Fibroblast of villous mesenchyme (primary cell): ENCODE results near the gene ERVV-1. TPM values are rescaled to one million over a fixed set of nuclear protein-coding genes. Genes with fewer than 3 reads are reported as not detected.
A peak's percentile ranks its signal among the peaks of the same experiment; 100 is the strongest.
"Not testable (repeated sequence)": the region's sequence is repeated elsewhere in the genome, so short reads cannot be mapped to it uniquely, and the experiment has no call there.

Experiments
- DNase-seq: peaks from one replicate; pipeline ENCODE4 v3.0.0-alpha.2; 2010; ENCODE audit warnings: low read depth
- H3K4me3 ChIP-seq: 2 replicates; pipeline ENCODE4 v1.5.1; 2011; ENCODE audit warnings: low read depth, mild to moderate bottlenecking, low read length
- total RNA-seq: library from RNA; depleted of rRNA; stranded (reverse); fragments of >200 nt; gene quantifications from 2 replicates; pipeline ENCODE4 v1.2.3, GENCODE V29; 2012
- TF ChIP-seq, protein P1 (sequence below): IDR thresholded peaks from 2 replicates; pipeline ENCODE4 v1.5.1; 2012; ENCODE audit warnings: low read depth, mild to moderate bottlenecking, low read length; ENCODE audit not compliant: insufficient read depth

Gene ERVV-1
- total RNA-seq, 1 donor = not detected

DNA sequence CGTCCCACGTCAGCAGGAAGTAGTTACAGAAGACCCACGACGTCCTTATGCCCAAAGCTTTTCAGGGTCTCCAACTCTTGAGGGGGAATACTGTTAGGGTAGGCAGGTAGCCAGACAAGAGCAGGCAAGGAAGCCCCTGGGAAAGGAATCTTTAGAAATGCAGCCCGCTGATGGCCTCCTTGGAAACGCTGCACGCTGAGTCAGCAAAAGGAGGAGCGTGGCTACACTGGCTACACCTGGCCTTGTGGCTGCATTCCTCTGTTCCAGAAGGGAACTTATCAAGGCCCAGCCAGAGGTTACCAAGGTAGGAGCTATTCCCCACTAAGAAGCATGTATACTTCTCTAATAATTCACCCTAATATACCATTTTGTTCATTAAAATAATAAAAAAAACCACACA is 2.0 kb downstream of the ERVV-1 start:
- TF ChIP-seq, protein P1, sequence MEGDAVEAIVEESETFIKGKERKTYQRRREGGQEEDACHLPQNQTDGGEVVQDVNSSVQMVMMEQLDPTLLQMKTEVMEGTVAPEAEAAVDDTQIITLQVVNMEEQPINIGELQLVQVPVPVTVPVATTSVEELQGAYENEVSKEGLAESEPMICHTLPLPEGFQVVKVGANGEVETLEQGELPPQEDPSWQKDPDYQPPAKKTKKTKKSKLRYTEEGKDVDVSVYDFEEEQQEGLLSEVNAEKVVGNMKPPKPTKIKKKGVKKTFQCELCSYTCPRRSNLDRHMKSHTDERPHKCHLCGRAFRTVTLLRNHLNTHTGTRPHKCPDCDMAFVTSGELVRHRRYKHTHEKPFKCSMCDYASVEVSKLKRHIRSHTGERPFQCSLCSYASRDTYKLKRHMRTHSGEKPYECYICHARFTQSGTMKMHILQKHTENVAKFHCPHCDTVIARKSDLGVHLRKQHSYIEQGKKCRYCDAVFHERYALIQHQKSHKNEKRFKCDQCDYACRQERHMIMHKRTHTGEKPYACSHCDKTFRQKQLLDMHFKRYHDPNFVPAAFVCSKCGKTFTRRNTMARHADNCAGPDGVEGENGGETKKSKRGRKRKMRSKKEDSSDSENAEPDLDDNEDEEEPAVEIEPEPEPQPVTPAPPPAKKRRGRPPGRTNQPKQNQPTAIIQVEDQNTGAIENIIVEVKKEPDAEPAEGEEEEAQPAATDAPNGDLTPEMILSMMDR = no peak
- no peak for DNase-seq
- H3K4me3 ChIP-seq = no peak overlapping the region

- peak; percentile 33 for DNase-seq
- TF ChIP-seq, protein P1 = peak; percentile 27
- H3K4me3 ChIP-seq = no peak overlapping the region
These were observed 6.0 kb downstream of the ERVV-1 start for GRCh38 chr19:53019684-53020083.

GRCh38 chr19:53028306-53028705 is 14.6 kb downstream of the ERVV-1 start:
- not testable (repeated sequence) for H3K4me3 ChIP-seq, DNase-seq

GRCh38 chr19:53034054-53034453 is 20.3 kb downstream of the ERVV-1 start:
- H3K4me3 ChIP-seq = no peak overlapping the region
- TF ChIP-seq, protein P1 = no peak
- DNase-seq = no peak

DNA sequence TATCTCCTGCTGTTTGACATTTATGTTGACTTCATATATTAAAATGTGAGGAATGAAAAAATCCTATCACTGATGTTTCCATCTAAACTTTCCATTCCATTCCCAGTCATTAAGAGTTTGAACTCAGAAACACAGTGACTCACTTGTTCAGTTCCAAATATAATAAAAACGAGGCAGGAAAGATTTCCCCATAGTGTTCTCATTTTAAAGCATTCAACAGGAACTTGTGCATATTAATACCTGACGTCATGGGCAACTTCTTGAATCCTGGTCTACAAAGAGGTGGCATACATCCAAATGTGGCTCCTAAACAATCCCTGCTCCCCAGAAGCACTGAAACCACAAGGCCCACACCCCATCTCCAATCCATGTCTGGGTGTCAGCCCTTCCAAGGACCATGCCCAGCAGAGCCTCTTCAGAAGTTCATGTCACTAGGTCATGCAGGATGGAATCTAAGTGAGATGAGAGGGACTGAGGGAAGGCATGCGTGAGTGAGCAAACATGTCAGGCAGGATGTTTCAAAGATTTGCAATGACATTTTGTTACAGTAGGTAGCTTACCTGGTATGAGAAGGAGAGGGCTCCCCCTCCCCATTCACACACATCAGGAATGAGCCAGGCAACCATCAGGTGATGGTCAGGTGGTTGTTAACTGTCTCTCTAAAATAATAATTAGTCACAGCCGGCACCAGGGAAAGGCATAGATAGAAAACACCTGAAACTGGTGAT is 21.4 kb downstream of the ERVV-1 start:
- TF ChIP-seq, protein P1 = no peak
- DNase-seq = no peak
- no peak overlapping the region for H3K4me3 ChIP-seq

DNA sequence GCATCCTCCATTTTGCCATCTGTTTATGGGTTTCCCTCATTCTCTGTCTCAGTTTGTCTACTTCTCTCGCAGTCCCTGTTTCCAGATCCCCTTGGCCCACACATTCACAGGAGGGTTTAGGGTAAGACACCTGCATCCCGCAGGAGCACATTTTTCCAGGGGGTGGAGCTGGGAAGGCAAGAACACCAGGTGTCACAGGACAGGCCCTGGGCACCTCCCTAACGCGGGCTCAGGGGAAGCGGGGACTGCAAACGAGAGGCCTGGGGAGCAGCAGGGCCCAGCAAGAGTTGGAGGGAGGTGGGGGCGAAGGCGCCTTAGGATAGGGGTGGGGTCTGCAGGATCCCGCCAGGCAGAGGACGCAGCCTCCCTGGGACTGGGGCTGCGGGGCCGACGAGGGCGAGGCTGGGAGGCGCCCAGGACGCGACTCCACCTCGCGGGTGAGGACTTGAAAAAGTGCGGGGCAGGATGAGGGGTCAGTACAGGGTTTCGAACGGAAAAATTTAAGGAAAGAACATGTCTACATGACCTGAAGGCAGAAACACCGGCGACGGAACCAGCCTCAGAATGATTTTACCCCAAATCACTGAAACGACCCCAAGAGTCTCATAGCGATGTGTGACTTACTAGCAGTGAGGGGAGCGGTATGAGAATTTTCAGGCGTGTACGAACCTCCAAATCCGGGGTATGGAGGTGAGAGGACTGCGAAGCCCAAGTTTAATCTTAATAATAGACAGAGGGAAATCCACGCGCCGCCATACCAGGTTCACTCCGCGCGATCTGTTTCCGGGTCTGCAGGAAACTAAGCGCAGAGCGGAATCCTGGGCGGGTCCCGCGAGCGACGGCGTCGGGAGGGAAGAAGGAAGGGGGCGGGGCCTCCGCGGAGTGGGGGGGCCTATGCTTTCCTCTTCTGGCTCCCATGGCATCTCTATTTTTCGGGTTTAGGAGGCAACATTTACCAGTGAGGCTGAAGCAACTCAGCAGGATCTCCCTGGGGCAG is 23.7 kb downstream of the ERVV-1 start:
- DNase-seq = peak; percentile 62
- peak overlapping the region; percentile 64 for H3K4me3 ChIP-seq
- TF ChIP-seq, protein P1 = no peak

DNA sequence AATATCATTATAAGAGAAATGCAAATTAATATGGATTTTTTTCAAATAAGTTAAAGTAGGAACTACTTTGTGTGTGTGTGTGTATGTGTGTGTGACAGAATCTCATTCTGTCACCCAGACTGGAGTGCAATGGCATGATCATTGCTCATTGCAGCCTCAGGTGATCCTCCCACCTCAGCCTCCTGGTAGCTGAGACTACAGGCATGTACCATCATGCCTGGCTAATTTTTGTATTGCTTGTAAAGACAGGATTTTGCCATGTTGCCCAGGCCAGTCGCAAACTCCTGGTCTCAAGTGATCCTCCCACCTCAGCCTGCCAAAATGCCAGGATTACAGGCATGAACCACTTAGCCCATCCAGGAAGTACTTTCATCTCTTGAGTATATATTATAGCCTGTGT is 27.6 kb downstream of the ERVV-1 start:
- TF ChIP-seq, protein P1 = no peak
- H3K4me3 ChIP-seq = no peak overlapping the region
- DNase-seq = no peak
